ENCODE results near the gene FGFR4. TPM values are rescaled to one million over a fixed set of nuclear protein-coding genes. Genes with fewer than 3 reads are reported as not detected.
A peak's percentile ranks its signal among the peaks of the same experiment; 100 is the strongest.

The FGFR4 gene
- total RNA-seq, 1 experiment from 2014 or later: 24.6 TPM

DNA sequence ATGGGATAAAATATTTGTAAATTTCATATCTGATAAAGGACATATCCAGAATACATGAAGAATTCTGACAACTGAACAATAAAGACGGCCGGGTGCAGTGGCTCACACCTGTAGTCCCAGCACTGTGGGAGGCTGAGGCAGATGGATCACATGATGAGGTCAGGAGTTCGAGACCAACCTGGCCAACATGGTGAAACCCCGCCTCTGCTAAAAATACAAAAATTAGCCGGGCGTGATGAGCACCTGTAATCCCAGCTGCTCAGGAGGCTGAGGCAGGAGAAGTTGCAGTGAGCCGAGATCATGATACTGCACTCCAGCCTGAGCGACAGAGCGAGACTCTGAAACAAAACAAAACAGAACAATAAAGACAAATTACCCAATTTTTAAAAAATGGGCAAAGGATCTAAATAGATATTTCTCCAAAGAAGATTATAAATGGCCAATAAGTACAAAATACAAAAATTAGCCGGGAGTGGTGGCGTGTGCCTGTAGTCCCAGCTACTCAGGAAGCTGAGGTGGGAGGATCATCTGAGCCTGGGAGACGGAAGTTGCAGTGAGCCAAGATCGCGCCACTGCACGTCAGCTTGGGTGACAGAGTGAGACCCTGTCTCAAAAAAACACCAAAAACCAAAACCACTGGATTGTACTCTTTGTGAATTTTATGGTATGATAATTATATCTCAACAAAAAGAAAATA is 37.2 kb downstream of the FGFR4 start:
- Histone ChIP-seq H3F3A (ENCODE audit: low read length, unreplicated experiment) (no peaks in the 10 kb centered on the region), H3K4me2 (ENCODE audit: low read length) (no peak overlapping the region), H3K4me3 (ENCODE audit: low read length) (no peak overlapping the region), H3K4me1 (ENCODE audit: insufficient read depth, low read length) (no peaks in the 10 kb centered on the region), H3K27ac (ENCODE audit: low read length) (no peak overlapping the region), H3K27me3 (ENCODE audit: low read length) (no peaks in the 10 kb centered on the region), H4K20me1 (ENCODE audit: low read length) (no peaks in the 10 kb centered on the region), H3K36me3 (ENCODE audit: low read depth, low read length) (no peaks in the 10 kb centered on the region), H3K9ac (ENCODE audit: low read length) (no peak overlapping the region), H3K9me2 (replicated peaks; ENCODE audit: low read length) (no peaks in the 10 kb centered on the region), H2AFZ (ENCODE audit: low read length) (no peak overlapping the region), H3K9me3 (ENCODE audit: low read length) (no peaks in the 10 kb centered on the region), H3K79me2 (ENCODE audit: low read length) (no peaks in the 10 kb centered on the region)
- ChIA-PET CTCF (no interaction called here), POLR2A (ENCODE audit: unreplicated experiment) (no interaction called here)
- no peak for DNase-seq
- TF ChIP-seq EZH2phosphoT487 (IDR thresholded peaks at IDR 0.05; ENCODE audit: borderline replicate concordance, low read length) (no peak), EZH2 (IDR thresholded peaks at IDR 0.05; ENCODE audit: low read length, unreplicated experiment) (no peak)
- TF ChIP-seq, protein P1, sequence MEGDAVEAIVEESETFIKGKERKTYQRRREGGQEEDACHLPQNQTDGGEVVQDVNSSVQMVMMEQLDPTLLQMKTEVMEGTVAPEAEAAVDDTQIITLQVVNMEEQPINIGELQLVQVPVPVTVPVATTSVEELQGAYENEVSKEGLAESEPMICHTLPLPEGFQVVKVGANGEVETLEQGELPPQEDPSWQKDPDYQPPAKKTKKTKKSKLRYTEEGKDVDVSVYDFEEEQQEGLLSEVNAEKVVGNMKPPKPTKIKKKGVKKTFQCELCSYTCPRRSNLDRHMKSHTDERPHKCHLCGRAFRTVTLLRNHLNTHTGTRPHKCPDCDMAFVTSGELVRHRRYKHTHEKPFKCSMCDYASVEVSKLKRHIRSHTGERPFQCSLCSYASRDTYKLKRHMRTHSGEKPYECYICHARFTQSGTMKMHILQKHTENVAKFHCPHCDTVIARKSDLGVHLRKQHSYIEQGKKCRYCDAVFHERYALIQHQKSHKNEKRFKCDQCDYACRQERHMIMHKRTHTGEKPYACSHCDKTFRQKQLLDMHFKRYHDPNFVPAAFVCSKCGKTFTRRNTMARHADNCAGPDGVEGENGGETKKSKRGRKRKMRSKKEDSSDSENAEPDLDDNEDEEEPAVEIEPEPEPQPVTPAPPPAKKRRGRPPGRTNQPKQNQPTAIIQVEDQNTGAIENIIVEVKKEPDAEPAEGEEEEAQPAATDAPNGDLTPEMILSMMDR (conservative IDR thresholded peaks at IDR 0.05; ENCODE audit: low read depth, low read length): no peak
- ATAC-seq: no peak
- BruUV-seq (replicated peaks): no TSS peak
- intact Hi-C loops (cut with micrococcal nuclease): no loop called here

DNA sequence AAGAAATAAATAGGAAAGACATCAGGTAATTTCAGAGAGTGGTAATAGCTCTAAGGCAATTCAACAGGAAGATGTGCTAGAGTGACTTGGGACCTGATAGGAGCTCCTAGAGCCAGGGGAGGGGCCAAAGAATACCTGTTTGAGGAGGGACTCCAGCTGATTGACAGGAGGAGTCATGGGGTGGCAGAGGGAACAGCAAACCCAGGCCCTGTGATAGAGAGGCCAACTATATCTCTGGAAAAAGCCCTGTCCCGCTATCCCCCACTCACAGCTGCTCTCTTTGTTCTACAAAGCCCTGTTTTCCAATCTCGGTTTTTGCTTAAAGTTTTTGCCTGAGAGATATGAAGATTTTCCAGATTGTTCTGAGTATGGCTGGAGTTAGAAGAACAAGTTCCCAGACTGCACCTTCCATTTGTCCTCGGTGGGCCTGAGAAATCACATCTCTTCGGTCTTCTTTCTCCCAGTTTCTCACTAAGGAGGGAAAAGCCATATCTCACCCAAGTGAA is 37.8 kb downstream of the FGFR4 start:
- H3K9ac ChIP-seq (ENCODE audit: low read length): no peak overlapping the region
- peak; percentile 49 for DNase-seq
- no peaks in the 10 kb centered on the region for H3K36me3 ChIP-seq (ENCODE audit: low read depth, low read length)
- TF ChIP-seq EZH2phosphoT487 (IDR thresholded peaks at IDR 0.05; ENCODE audit: borderline replicate concordance, low read length) (no peak), EZH2 (IDR thresholded peaks at IDR 0.05; ENCODE audit: low read length, unreplicated experiment) (no peak)
- TF ChIP-seq, protein P1 (conservative IDR thresholded peaks at IDR 0.05; ENCODE audit: low read depth, low read length): no peak
- no peak overlapping the region for H3K4me2 ChIP-seq (ENCODE audit: low read length)
- ATAC-seq: peak; percentile 45
- no peaks in the 10 kb centered on the region for H4K20me1 ChIP-seq (ENCODE audit: low read length)
- no peak overlapping the region for H3K27ac ChIP-seq (ENCODE audit: low read length)
- H3K9me2 ChIP-seq (replicated peaks; ENCODE audit: low read length): no peaks in the 10 kb centered on the region
- CTCF ChIA-PET: no interaction called here
- H3F3A ChIP-seq (ENCODE audit: low read length, unreplicated experiment): no peaks in the 10 kb centered on the region
- H3K4me3 ChIP-seq (ENCODE audit: low read length): no peak overlapping the region
- no peak overlapping the region for H2AFZ ChIP-seq (ENCODE audit: low read length)
- no peaks in the 10 kb centered on the region for H3K9me3 ChIP-seq (ENCODE audit: low read length)
- no TSS peak for BruUV-seq (replicated peaks)
- POLR2A ChIA-PET (ENCODE audit: unreplicated experiment): no interaction called here
- no peaks in the 10 kb centered on the region for H3K27me3 ChIP-seq (ENCODE audit: low read length)
- H3K4me1 ChIP-seq (ENCODE audit: insufficient read depth, low read length): no peaks in the 10 kb centered on the region
- intact Hi-C loops (cut with micrococcal nuclease): no loop called here
- H3K79me2 ChIP-seq (ENCODE audit: low read length): no peaks in the 10 kb centered on the region

DNA sequence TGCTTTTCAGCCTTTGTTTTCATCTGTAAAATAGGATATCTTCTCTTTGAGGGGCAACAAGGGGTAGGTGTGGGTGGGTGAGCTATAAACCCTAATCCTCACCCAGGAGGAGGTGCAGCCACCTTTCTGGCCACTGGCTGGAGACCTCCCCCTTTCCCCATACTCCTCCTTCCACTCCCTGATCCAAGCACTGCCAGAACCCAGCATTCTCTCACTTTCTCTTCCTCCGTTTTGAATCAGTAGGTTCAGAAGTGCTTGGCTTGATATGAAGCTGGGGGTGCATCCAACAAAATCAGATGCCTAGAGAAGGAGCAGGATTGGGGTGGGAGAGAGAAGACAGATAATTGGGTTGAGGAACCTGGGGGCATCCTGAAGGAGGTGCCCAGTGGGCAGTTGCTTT is 40.1 kb downstream of the FGFR4 start:
- intact Hi-C loops (cut with micrococcal nuclease): no loop called here
- Histone ChIP-seq H4K20me1 (ENCODE audit: low read length) (no peaks in the 10 kb centered on the region), H3K36me3 (ENCODE audit: low read depth, low read length) (no peaks in the 10 kb centered on the region), H3K4me3 (ENCODE audit: low read length) (no peak overlapping the region), H3K9ac (ENCODE audit: low read length) (no peak overlapping the region), H3K9me3 (ENCODE audit: low read length) (no peaks in the 10 kb centered on the region), H2AFZ (ENCODE audit: low read length) (no peak overlapping the region), H3K27ac (ENCODE audit: low read length) (no peak overlapping the region), H3K27me3 (ENCODE audit: low read length) (no peaks in the 10 kb centered on the region), H3K9me2 (replicated peaks; ENCODE audit: low read length) (no peaks in the 10 kb centered on the region), H3K4me1 (ENCODE audit: insufficient read depth, low read length) (no peaks in the 10 kb centered on the region), H3F3A (ENCODE audit: low read length, unreplicated experiment) (no peaks in the 10 kb centered on the region), H3K79me2 (ENCODE audit: low read length) (no peaks in the 10 kb centered on the region), H3K4me2 (ENCODE audit: low read length) (no peak overlapping the region)
- CTCF ChIA-PET: interaction anchor here (0.7 kb wide), 1 partner anchor 244 kb away, joined by 8 read pairs; no protein-coding TSS in a partner anchor
- POLR2A ChIA-PET (ENCODE audit: unreplicated experiment): no interaction called here
- DNase-seq: no peak
- ATAC-seq: no peak
- no TSS peak for BruUV-seq (replicated peaks)
- no peak for TF ChIP-seq EZH2phosphoT487 (IDR thresholded peaks at IDR 0.05; ENCODE audit: borderline replicate concordance, low read length)
- TF ChIP-seq, protein P1 (conservative IDR thresholded peaks at IDR 0.05; ENCODE audit: low read depth, low read length): no peak
- no peak for TF ChIP-seq EZH2 (IDR thresholded peaks at IDR 0.05; ENCODE audit: low read length, unreplicated experiment)
